Measurements from ENCODE around the gene NRDE2.

The NRDE2 gene

DNA sequence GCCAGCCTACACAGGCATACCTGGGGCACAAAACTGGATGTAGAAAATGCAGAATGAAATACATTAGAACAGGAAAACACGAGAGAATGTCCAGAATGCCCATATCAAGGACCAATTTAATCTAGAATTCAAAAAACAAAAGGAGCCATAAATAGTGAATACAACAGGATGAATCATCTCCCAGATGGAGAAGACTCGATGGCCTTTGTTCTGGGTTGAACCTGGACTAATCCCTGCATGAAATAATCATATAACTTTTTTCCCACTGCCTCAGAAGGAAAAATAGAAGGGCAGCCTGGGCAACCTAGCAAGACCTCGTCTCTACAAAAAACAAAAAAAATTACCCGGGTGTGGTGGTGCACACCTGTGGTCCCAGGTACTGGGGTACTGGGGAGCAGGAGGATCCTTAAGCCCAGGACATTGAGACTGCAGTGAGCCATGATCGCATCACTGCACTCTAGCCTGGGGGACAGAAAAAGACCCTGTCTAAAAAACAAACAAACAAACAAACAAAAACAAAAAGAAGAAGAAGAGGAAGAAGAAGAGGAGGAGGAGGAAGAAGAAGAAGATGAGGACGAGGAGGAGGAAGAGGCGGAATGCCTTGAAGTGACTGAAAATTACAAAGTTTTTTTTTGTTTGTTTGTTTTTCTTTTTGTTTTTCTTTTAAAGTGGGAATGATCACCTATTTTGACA is 30.3 kb upstream of the NRDE2 start:
- peaks cover 44% of the 10 kb centered on the region for H3K27me3 ChIP-seq (ENCODE audit: insufficient read depth, low read length)
- no peaks in the 10 kb centered on the region for H3K4me1 ChIP-seq (ENCODE audit: control insufficient read depth, insufficient read depth, low read length, unreplicated experiment)
- H2AFZ ChIP-seq (ENCODE audit: low read length, unreplicated experiment) = no peak overlapping the region
- no peak overlapping the region for H3K4me3 ChIP-seq (ENCODE audit: low read depth, low read length)
- no peak overlapping the region for H3K27ac ChIP-seq (ENCODE audit: low read depth, low read length)
- no peaks in the 10 kb centered on the region for H3K36me3 ChIP-seq (ENCODE audit: insufficient read depth, low read length)
- no peaks in the 10 kb centered on the region for H3K79me2 ChIP-seq (ENCODE audit: control insufficient read depth, insufficient read depth, low read length, unreplicated experiment)

- Histone ChIP-seq H3K4me3 (ENCODE audit: low read depth, low read length) (no peak overlapping the region), H3K27ac (ENCODE audit: low read depth, low read length) (no peak overlapping the region), H2AFZ (ENCODE audit: low read length, unreplicated experiment) (no peak overlapping the region), H3K4me1 (ENCODE audit: control insufficient read depth, insufficient read depth, low read length, unreplicated experiment) (no peaks in the 10 kb centered on the region), H3K27me3 (ENCODE audit: insufficient read depth, low read length) (peaks cover 44% of the 10 kb centered on the region), H3K36me3 (ENCODE audit: insufficient read depth, low read length) (no peaks in the 10 kb centered on the region), H3K79me2 (ENCODE audit: control insufficient read depth, insufficient read depth, low read length, unreplicated experiment) (no peaks in the 10 kb centered on the region)
These were observed 26.6 kb upstream of the NRDE2 start for GRCh38 chr14:90358359-90358758.

GRCh38 chr14:90356925-90357324 is 25.2 kb upstream of the NRDE2 start:
- Histone ChIP-seq H3K27me3 (ENCODE audit: insufficient read depth, low read length) (peaks cover 31% of the 10 kb centered on the region), H3K79me2 (ENCODE audit: control insufficient read depth, insufficient read depth, low read length, unreplicated experiment) (no peaks in the 10 kb centered on the region), H3K4me1 (ENCODE audit: control insufficient read depth, insufficient read depth, low read length, unreplicated experiment) (no peaks in the 10 kb centered on the region), H2AFZ (ENCODE audit: low read length, unreplicated experiment) (no peak overlapping the region), H3K36me3 (ENCODE audit: insufficient read depth, low read length) (no peaks in the 10 kb centered on the region), H3K27ac (ENCODE audit: low read depth, low read length) (no peak overlapping the region), H3K4me3 (ENCODE audit: low read depth, low read length) (no peak overlapping the region)

GRCh38 chr14:90355540-90356518 is 24.1 kb upstream of the NRDE2 start:
- Histone ChIP-seq H3K27ac (ENCODE audit: low read depth, low read length) (no peak overlapping the region), H3K79me2 (ENCODE audit: control insufficient read depth, insufficient read depth, low read length, unreplicated experiment) (no peaks in the 10 kb centered on the region), H3K27me3 (ENCODE audit: insufficient read depth, low read length) (peaks cover 28% of the 10 kb centered on the region), H3K4me1 (ENCODE audit: control insufficient read depth, insufficient read depth, low read length, unreplicated experiment) (no peaks in the 10 kb centered on the region), H3K36me3 (ENCODE audit: insufficient read depth, low read length) (no peaks in the 10 kb centered on the region), H3K4me3 (ENCODE audit: low read depth, low read length) (no peak overlapping the region), H2AFZ (ENCODE audit: low read length, unreplicated experiment) (no peak overlapping the region)

- Histone ChIP-seq H3K4me3 (ENCODE audit: low read depth, low read length) (no peak overlapping the region), H3K27ac (ENCODE audit: low read depth, low read length) (no peak overlapping the region), H3K36me3 (ENCODE audit: insufficient read depth, low read length) (no peaks in the 10 kb centered on the region), H3K27me3 (ENCODE audit: insufficient read depth, low read length) (peaks cover 24% of the 10 kb centered on the region), H3K79me2 (ENCODE audit: control insufficient read depth, insufficient read depth, low read length, unreplicated experiment) (no peaks in the 10 kb centered on the region), H3K4me1 (ENCODE audit: control insufficient read depth, insufficient read depth, low read length, unreplicated experiment) (no peaks in the 10 kb centered on the region), H2AFZ (ENCODE audit: low read length, unreplicated experiment) (no peak overlapping the region)
These were observed 23.0 kb upstream of the NRDE2 start for GRCh38 chr14:90354551-90355298.

DNA sequence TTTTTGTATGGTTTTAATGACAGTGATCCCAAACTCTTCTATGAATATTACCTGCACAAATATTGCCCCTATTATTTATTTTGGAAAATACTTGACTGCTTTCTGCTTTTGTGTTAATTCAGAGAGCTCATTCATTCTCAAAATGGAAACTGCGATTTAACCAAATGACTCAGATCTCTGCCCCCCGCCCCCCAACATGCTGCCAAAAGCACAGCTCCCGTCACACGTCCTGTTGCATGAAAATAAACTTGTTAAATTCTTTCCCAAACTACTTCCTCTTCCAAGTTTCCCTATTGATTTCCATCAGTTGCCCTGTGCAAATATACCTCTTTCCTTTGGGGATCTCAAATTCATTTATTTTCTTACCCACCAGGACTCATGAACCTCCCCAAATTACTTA is 18.0 kb upstream of the NRDE2 start:
- Histone ChIP-seq H3K4me1 (ENCODE audit: control insufficient read depth, insufficient read depth, low read length, unreplicated experiment) (no peaks in the 10 kb centered on the region), H3K4me3 (ENCODE audit: low read depth, low read length) (no peak overlapping the region), H3K27me3 (ENCODE audit: insufficient read depth, low read length) (no peaks in the 10 kb centered on the region; the same call in 1 of the 2 replicates), H3K79me2 (ENCODE audit: control insufficient read depth, insufficient read depth, low read length, unreplicated experiment) (no peaks in the 10 kb centered on the region), H2AFZ (ENCODE audit: low read length, unreplicated experiment) (no peak overlapping the region), H3K36me3 (ENCODE audit: insufficient read depth, low read length) (no peaks in the 10 kb centered on the region), H3K27ac (ENCODE audit: low read depth, low read length) (no peak overlapping the region)

DNA sequence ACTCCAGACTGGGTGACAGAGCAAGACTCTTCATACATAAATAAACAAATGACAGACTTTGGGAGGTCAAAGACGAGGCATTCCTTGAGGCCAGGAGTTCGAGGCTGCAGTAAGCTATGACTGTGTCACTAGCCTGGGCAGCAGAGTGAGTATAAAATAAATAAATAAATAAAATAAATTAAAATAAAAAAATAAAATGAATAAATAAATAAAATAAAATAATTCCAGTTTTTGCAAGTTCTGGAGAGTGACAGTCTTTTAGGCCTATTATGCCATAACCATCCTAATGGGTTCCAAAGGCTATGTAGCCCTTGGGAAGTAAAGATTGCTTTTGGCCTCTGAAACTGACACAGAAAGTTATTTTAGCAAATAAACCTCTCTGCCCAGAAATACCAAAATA is 16.5 kb upstream of the NRDE2 start:
- no peaks in the 10 kb centered on the region for H3K36me3 ChIP-seq (ENCODE audit: insufficient read depth, low read length)
- H3K27me3 ChIP-seq (ENCODE audit: insufficient read depth, low read length) = peaks cover 5% of the 10 kb centered on the region
- H3K79me2 ChIP-seq (ENCODE audit: control insufficient read depth, insufficient read depth, low read length, unreplicated experiment) = no peaks in the 10 kb centered on the region
- no peak overlapping the region for H2AFZ ChIP-seq (ENCODE audit: low read length, unreplicated experiment)
- H3K4me3 ChIP-seq (ENCODE audit: low read depth, low read length) = no peak overlapping the region
- H3K27ac ChIP-seq (ENCODE audit: low read depth, low read length) = no peak overlapping the region
- H3K4me1 ChIP-seq (ENCODE audit: control insufficient read depth, insufficient read depth, low read length, unreplicated experiment) = no peaks in the 10 kb centered on the region

DNA sequence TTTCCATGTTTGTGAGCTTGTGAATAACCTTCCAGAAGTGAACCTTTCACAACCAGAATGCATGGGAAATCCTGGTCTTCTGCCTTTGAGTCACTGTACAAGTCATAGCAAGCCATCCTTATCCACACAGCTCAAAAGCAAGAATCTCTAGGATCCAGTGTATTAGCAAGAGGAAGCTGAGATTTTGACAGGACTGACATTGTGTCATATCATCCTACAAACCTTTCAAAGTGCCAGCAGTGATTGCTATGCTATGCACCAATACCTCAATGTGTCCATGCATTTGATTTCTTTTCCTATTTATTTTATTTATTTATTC is 13.5 kb upstream of the NRDE2 start:
- no peaks in the 10 kb centered on the region for H3K4me1 ChIP-seq (ENCODE audit: control insufficient read depth, insufficient read depth, low read length, unreplicated experiment)
- H2AFZ ChIP-seq (ENCODE audit: low read length, unreplicated experiment) = no peak overlapping the region
- H3K27me3 ChIP-seq (ENCODE audit: insufficient read depth, low read length) = peaks cover 5% of the 10 kb centered on the region
- H3K36me3 ChIP-seq (ENCODE audit: insufficient read depth, low read length) = no peaks in the 10 kb centered on the region
- no peaks in the 10 kb centered on the region for H3K79me2 ChIP-seq (ENCODE audit: control insufficient read depth, insufficient read depth, low read length, unreplicated experiment)
- no peak overlapping the region for H3K27ac ChIP-seq (ENCODE audit: low read depth, low read length)
- H3K4me3 ChIP-seq (ENCODE audit: low read depth, low read length) = no peak overlapping the region

- no peaks in the 10 kb centered on the region for H3K36me3 ChIP-seq (ENCODE audit: insufficient read depth, low read length)
- H3K27me3 ChIP-seq (ENCODE audit: insufficient read depth, low read length) = peaks cover 5% of the 10 kb centered on the region
- no peak overlapping the region for H3K27ac ChIP-seq (ENCODE audit: low read depth, low read length)
- no peaks in the 10 kb centered on the region for H3K79me2 ChIP-seq (ENCODE audit: control insufficient read depth, insufficient read depth, low read length, unreplicated experiment)
- H2AFZ ChIP-seq (ENCODE audit: low read length, unreplicated experiment) = no peak overlapping the region
- H3K4me3 ChIP-seq (ENCODE audit: low read depth, low read length) = no peak overlapping the region
- no peaks in the 10 kb centered on the region for H3K4me1 ChIP-seq (ENCODE audit: control insufficient read depth, insufficient read depth, low read length, unreplicated experiment)
These were observed 12.8 kb upstream of the NRDE2 start for GRCh38 chr14:90344331-90345238.

DNA sequence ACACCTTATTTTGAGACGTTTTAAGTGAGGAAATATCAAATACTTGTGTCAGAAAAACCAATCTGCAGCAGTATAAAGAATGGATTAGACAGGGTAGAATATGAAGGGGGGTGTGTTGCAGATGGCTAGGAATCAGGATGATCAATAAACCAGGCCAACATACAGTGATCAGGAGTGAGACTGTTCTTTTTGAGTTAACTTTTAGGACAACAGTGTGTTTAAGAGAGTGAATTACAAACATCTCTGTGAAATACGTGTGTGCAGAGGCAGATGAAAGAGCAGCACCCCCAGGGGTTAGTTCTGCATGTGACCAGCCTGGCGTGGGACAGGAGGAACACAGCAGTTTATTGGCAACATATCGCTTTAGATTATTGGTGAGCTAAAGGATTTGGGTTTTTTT is 10.6 kb upstream of the NRDE2 start:
- Histone ChIP-seq H3K27me3 (ENCODE audit: insufficient read depth, low read length) (peaks cover 23% of the 10 kb centered on the region), H3K4me1 (ENCODE audit: control insufficient read depth, insufficient read depth, low read length, unreplicated experiment) (no peaks in the 10 kb centered on the region), H3K27ac (ENCODE audit: low read depth, low read length) (no peak overlapping the region), H3K36me3 (ENCODE audit: insufficient read depth, low read length) (no peaks in the 10 kb centered on the region), H2AFZ (ENCODE audit: low read length, unreplicated experiment) (no peak overlapping the region), H3K4me3 (ENCODE audit: low read depth, low read length) (no peak overlapping the region), H3K79me2 (ENCODE audit: control insufficient read depth, insufficient read depth, low read length, unreplicated experiment) (no peaks in the 10 kb centered on the region)
